Measurements from ENCODE around the gene TCF12. TPM values are rescaled to one million over a fixed set of nuclear protein-coding genes. Genes with fewer than 3 reads are reported as not detected.

The TCF12 gene
- polyA plus RNA-seq, 1 donor (not counting 4 experiments of a cell fraction or from before 2014, with no cell fraction given) = 48.3 TPM

DNA sequence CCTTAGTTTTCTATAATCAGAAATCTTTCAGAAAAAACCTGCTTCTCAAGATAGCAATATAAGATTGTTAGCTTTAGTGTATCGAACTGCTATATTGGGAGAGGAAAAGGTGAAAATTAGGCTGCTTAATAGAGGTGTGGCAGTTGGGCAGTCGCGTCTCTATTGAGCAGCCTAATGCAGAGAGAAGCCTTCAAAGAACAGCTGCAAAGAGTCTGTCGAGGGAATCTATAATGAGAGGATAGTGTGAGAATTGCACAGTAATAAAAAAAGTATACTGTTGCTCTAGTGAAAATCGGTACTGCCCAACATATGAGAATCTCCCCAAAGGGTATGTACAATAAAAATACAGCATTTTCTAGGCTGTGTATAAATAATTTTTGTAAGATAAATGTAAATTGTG is 184.4 kb downstream of the TCF12 start:
- dilution Hi-C loops (cut with MboI; ENCODE audit: extremely low pct_ligation_motif_present, low sequenced_read_pairs) = no loop called here
- no peaks in the 10 kb centered on the region for H3K4me1 ChIP-seq (ENCODE audit: control insufficient read depth, extremely low read depth, insufficient read depth, low read length)
- FAIRE-seq = no peak

DNA sequence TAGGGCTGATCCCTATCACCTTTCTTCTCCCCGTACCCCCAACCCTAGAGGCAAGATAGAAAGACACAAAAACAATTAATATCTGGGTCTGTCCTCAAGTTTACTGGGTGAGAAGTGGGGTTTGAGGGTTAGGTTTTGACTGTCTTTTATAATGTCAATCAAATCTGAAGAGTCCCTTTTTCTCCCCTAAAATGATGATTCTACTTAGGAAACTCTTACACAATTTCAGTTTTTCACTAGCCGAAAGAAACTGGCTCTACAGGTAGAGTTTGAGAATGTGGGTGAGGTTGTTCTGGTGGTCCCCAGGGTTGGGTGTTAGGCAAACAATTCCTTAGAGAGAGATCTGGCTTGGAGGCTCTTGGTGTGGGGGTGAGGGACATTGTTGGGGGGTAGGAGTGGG is 189.9 kb downstream of the TCF12 start:
- no peak overlapping the region for H3K9ac ChIP-seq (ENCODE audit: control insufficient read depth, extremely low read depth, insufficient read depth, low read length)
- H2AFZ ChIP-seq (ENCODE audit: control insufficient read depth, low read length) = no peak overlapping the region
- no peaks in the 10 kb centered on the region for H3K9me1 ChIP-seq (ENCODE audit: control insufficient read depth, extremely low read depth, insufficient read depth, low read length)
- no peak for DNase-seq (ENCODE audit: low read depth, low spot score)
- H3K79me2 ChIP-seq (ENCODE audit: control insufficient read depth, insufficient read depth, low read length) = no peaks in the 10 kb centered on the region
- no peak overlapping the region for H3K4me3 ChIP-seq (ENCODE audit: control insufficient read depth in 2 of 3, extremely low read depth in 1 of 3, insufficient read depth in 2 of 3, low read depth in 1 of 3, low read length in 3 of 3)
- H3K9me3 ChIP-seq (ENCODE audit: control insufficient read depth, low read depth, low read length) = no peaks in the 10 kb centered on the region
- FAIRE-seq = no peak
- no peak overlapping the region for H3K27ac ChIP-seq (ENCODE audit: control insufficient read depth, insufficient read depth, low read length)
- no peaks in the 10 kb centered on the region for H3K36me3 ChIP-seq (ENCODE audit: control insufficient read depth in 2 of 2, extremely low read depth in 1 of 2, insufficient read depth in 2 of 2, low read length in 2 of 2)
- dilution Hi-C loops (cut with MboI; ENCODE audit: extremely low pct_ligation_motif_present, low sequenced_read_pairs) = no loop called here
- H3K4me2 ChIP-seq (ENCODE audit: control insufficient read depth, extremely low read depth, insufficient read depth, low read depth, low read length) = no peak overlapping the region
- H3K4me1 ChIP-seq (ENCODE audit: control insufficient read depth, extremely low read depth, insufficient read depth, low read length) = peaks cover 4% of the 10 kb centered on the region
- TF ChIP-seq CTCF (optimal IDR thresholded peaks at IDR 0.05 in 1 of 3, IDR thresholded peaks at IDR 0.05 in 1 of 3, conservative IDR thresholded peaks at IDR 0.05 in 1 of 3; ENCODE audit: extremely low read depth in 1 of 3, insufficient read depth in 2 of 3, low read length in 3 of 3) (no peak), EZH2 (IDR thresholded peaks at IDR 0.05; ENCODE audit: low read length) (no peak)
- H4K20me1 ChIP-seq (ENCODE audit: control insufficient read depth, extremely low read depth, insufficient read depth, low read length) = no peaks in the 10 kb centered on the region
- H3K27me3 ChIP-seq (ENCODE audit: control insufficient read depth, extremely low read depth, insufficient read depth, low read length) = no peaks in the 10 kb centered on the region

More for the DNA sequence above, 184.4 kb downstream of the TCF12 start:
- DNase-seq (ENCODE audit: low read depth, low spot score) = no peak
- Histone ChIP-seq H3K4me2 (ENCODE audit: control insufficient read depth, extremely low read depth, insufficient read depth, low read depth, low read length) (no peak overlapping the region), H2AFZ (ENCODE audit: control insufficient read depth, low read length) (no peak overlapping the region), H3K27ac (ENCODE audit: control insufficient read depth, insufficient read depth, low read length) (no peak overlapping the region), H3K27me3 (ENCODE audit: control insufficient read depth, extremely low read depth, insufficient read depth, low read length) (no peaks in the 10 kb centered on the region), H3K9ac (ENCODE audit: control insufficient read depth, extremely low read depth, insufficient read depth, low read length) (no peak overlapping the region), H3K36me3 (ENCODE audit: control insufficient read depth in 2 of 2, extremely low read depth in 1 of 2, insufficient read depth in 2 of 2, low read length in 2 of 2) (no peaks in the 10 kb centered on the region), H3K4me3 (ENCODE audit: control insufficient read depth in 2 of 3, extremely low read depth in 1 of 3, insufficient read depth in 2 of 3, low read depth in 1 of 3, low read length in 3 of 3) (no peak overlapping the region), H3K79me2 (ENCODE audit: control insufficient read depth, insufficient read depth, low read length) (peaks cover 9% of the 10 kb centered on the region), H3K9me1 (ENCODE audit: control insufficient read depth, extremely low read depth, insufficient read depth, low read length) (no peaks in the 10 kb centered on the region), H3K9me3 (ENCODE audit: control insufficient read depth, low read depth, low read length) (no peaks in the 10 kb centered on the region), H4K20me1 (ENCODE audit: control insufficient read depth, extremely low read depth, insufficient read depth, low read length) (no peaks in the 10 kb centered on the region)
- TF ChIP-seq CTCF (optimal IDR thresholded peaks at IDR 0.05 in 1 of 3, IDR thresholded peaks at IDR 0.05 in 1 of 3, conservative IDR thresholded peaks at IDR 0.05 in 1 of 3; ENCODE audit: extremely low read depth in 1 of 3, insufficient read depth in 2 of 3, low read length in 3 of 3) (no peak), EZH2 (IDR thresholded peaks at IDR 0.05; ENCODE audit: low read length) (no peak)

Measured in keratinocyte (primary cell).